Motor neuron (in vitro differentiated cells): ENCODE data around the gene HACD1. TPM values are rescaled to one million over a fixed set of nuclear protein-coding genes. Genes with fewer than 3 reads are reported as not detected.

Experiments used
- ATAC-seq, 8 experiments: fragments of 200-7000 bp; cut with Tn5 transposase; replicated peaks in 6 of 8; 2 replicates each; pipeline ENCODE4 v1.8.0; 2021; ENCODE audit warnings: mild to moderate bottlenecking in 8 of 8, moderate library complexity in 8 of 8
- H3K27ac ChIP-seq, 2 donors: fragments of 250-450 bp; sonication (Bioruptor Pico); 2 replicates each; pipeline ENCODE4 v1.9.0; 2021; ENCODE audit warnings: antibody characterized with exemption in 2 of 2, mild to moderate bottlenecking in 2 of 2, moderate library complexity in 1 of 2
- H3K4me1 ChIP-seq, 2 donors: fragments of 250-450 bp; sonication (Bioruptor Pico); replicated peaks in 1 of 2; 2 replicates each; pipeline ENCODE4 v1.6.1; 2021; ENCODE audit warnings: antibody characterized with exemption in 2 of 2, mild to moderate bottlenecking in 2 of 2, moderate library complexity in 1 of 2
- H3K4me3 ChIP-seq, 5 donors: fragments of 250-450 bp; sonication (Bioruptor Pico); 2 replicates each; pipeline ENCODE4 v1.9.0; 2021; ENCODE audit warnings: antibody characterized with exemption in 5 of 5, mild to moderate bottlenecking in 5 of 5, moderate library complexity in 4 of 5
- WGBS, 10 experiments: fragments of 450-650 bp; shearing (Covaris generic); methylation state at CpG; one replicate each; pipeline ENCODE4 v1.0.0; 2022; 5-methylcytosine and 5-hydroxymethylcytosine counted together
- in situ Hi-C, 9 experiments: fragments of 400-800 bp; cut with MboI; loops; one replicate each; pipeline ENCODE4 v1.15.0; 2021; ENCODE audit warnings: low sequenced_read_pairs in 9 of 9, low pct_unique_long_range_greater_than_20kb in 2 of 9; ENCODE audit not compliant: unreplicated experiment in 9 of 9
- total RNA-seq, 8 experiments: library from RNA; unstranded; fragments of 300-600 nt; gene quantifications; 2 replicates each; pipeline versions ENCODE4 v1.2.3 to v1.2.4, GENCODE V29; 2022

Gene HACD1, protein sequence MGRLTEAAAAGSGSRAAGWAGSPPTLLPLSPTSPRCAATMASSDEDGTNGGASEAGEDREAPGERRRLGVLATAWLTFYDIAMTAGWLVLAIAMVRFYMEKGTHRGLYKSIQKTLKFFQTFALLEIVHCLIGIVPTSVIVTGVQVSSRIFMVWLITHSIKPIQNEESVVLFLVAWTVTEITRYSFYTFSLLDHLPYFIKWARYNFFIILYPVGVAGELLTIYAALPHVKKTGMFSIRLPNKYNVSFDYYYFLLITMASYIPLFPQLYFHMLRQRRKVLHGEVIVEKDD
- 10 to 100 TPM in 1 of 8 experiments, 1 to 10 TPM in 7; 1.3 to 16.0 (median 6.5) TPM for total RNA-seq

DNA sequence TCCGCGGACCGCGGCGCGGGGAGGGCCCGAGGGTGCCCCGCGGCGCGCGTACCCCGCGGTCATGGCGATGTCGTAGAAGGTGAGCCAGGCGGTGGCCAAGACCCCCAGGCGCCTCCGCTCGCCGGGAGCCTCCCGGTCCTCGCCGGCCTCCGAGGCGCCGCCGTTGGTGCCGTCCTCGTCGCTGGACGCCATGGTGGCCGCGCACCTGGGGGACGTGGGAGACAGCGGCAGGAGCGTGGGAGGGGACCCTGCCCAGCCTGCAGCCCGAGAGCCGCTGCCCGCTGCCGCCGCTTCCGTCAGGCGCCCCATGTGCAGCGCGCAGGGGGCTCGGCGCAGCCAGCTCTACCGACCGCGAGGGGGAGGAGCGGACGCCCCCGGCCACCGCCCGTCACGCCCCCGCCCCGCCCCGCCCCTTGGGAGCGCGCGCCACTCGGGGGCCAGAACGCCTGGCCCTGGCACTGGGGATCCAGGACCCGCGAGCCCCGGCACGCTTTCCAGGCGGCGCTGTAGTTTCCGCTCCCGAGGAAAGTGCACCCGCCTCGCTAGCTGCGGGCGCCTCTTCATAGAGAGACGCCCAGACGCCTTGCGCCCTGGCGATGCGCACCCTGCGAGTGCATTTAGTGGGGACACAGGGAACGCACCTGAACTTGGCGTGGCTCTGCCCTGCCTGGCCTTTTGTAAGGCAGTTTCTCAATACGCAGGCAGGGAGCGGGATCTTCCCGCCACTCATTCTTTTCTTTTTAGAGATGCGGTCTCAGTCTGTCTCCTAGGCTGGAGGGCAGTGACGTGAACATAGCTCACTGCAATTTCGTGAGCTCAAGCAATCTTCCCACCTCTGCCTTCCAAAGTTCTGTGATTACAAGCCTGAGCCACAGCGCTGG is at the start of gene HACD1:
HACD1 (minus strand) TSS at position 344 of the 881 bp plus-strand sequence; CDS start at position 309, 35 bp downstream.
- peak within 1 kb of the TSS; percentile 59 to 88 (median 74) for H3K4me3 ChIP-seq
- 0 to 17% (median 0%) methylated on average over 1 to 6 of the region's 92 CpGs; no CpG with 5 or more reads in 5 of the 10 experiments for WGBS, 10 experiments
- peak; percentile 69 to 89 (median 86) for ATAC-seq
- H3K27ac ChIP-seq = peak within 1 kb of the TSS; percentile 0 to 23
- in situ Hi-C loops = loop anchor here in 7 of 9 experiments (10.0 to 25.0 kb wide), 6 partner anchors 118 to 620 kb away; no protein-coding TSS in a partner anchor
- H3K4me1 ChIP-seq = no peaks in the 10 kb centered on the region

DNA sequence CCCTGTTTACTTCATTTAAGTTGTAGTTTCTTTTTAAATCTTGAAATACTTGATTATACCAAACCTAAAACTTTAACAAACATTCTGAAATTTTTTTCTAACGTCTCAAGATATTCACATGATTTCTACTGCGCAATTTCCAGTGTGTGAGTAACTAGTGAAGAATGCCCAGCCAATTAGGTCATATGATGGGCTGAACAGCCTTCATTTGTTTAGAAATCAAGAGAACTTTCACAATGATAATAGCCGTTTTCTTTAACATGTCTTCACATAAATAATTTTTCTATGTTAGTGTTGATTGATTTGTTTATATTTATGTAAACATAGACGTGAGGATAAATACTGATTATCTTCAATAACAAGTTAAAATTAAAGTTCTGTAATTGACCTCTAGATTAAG is 48.6 kb upstream of the HACD1 start:
- H3K4me3 ChIP-seq = no peak overlapping the region
- no peak overlapping the region for H3K27ac ChIP-seq
- in situ Hi-C loops = no loop called here
- WGBS, 10 experiments = 4 to 90% (median 63%) methylated on average over 2 to 4 of the region's 4 CpGs; no CpG with 5 or more reads in 1 of the 10 experiments
- ATAC-seq = peak in 2 of 8 experiments; percentile 94 to 97
- no peaks in the 10 kb centered on the region for H3K4me1 ChIP-seq

DNA sequence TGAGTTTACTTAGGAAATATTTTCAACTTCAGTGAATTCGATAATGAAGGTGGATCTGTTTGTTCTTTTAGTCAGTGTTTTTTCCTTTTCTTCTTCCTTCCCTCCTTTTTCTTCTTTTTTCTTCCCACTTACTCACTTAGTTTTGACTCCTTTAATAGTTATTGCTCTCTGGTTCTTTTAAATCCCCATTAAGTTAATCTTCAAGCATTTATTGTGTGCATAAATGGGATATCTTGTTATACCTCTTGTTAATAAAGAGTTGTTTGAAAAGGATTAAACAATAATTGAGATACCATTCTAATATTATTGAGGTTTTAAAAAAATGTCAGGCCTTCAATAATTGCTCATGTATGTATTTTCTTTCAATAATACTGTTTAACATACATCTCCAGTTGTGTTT is 46.3 kb upstream of the HACD1 start:
- in situ Hi-C loops = no loop called here
- no peak overlapping the region for H3K27ac ChIP-seq
- 58 to 100% (median 100%) methylated on average over 1 of the region's 1 CpG; no CpG with 5 or more reads in 1 of the 10 experiments for WGBS, 10 experiments

DNA sequence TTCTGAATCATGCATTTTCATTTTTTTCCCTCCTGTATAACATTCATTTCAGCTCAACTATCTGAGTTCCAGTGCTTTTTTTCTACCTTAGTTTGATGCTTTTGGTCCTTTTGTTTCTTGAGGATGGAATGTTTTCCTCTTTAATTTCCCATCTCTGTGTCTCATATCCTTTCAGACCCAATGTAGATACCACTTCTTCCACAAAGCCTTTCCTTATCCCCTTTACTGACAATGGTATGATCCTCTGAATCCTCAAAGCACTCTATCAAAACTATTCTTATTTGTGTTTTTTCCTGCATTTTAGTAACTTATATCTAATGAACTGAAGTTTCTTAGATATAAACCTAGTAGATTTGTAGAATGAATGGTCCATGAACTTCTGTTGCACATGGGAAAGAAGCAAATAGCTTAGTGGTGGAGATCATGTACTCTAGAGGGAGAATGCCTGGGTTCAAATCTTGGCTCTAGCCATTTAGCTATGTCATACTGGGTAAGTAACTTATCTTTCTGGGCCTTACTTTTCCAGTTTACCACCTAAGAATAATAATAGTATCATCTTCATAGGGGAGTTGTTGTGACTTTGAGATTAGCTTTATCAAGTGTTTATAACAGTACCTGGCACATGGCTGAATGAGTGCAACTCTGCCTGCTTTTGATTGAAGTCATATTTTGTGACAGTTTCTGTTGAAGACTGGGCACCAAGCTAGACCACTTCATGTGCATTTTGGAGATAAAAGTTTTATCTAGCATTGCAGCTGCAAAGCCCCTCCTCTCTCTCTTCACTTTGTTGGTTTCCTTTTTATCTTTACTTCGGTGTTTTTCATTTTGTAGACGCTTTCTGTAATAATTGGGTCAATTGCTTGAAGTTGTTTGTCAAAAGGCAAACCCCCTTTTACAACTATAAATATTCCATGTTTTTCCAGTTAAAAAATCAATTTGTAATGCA is 45.3 kb upstream of the HACD1 start:
- 90 to 100% (median 96%) methylated on average over 1 to 2 of the region's 2 CpGs for WGBS, 10 experiments
- in situ Hi-C loops = no loop called here
- Histone ChIP-seq H3K27ac (no peak overlapping the region), H3K4me3 (no peak overlapping the region), H3K4me1 (no peaks in the 10 kb centered on the region)
- no peak for ATAC-seq

More for the DNA sequence above, 46.3 kb upstream of the HACD1 start:
- no peak for ATAC-seq
- Histone ChIP-seq H3K4me1 (no peaks in the 10 kb centered on the region), H3K4me3 (no peak overlapping the region)

DNA sequence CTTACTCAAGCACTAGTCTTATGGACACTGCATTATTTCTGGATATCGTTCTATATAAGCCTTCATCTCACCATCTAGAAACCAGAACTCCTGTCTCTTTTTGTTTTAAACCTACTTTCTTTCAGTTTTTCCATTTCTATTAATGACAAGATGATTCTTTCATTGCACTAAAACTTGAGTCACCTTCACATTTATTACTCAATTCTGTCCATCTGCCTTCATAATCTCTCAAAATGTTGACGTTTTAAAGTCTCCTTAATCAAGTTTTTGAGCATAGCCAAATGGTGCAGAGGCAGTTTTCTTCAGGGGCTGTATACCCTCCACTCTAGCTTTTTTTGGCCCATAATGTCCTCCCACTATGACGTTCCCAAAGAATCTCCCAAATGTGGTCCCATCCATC is 44.3 kb upstream of the HACD1 start:
- WGBS, 10 experiments = 72 to 100% (median 93%) methylated on average over 1 to 3 of the region's 3 CpGs
- no peak for ATAC-seq
- Histone ChIP-seq H3K4me1 (no peaks in the 10 kb centered on the region), H3K27ac (no peak overlapping the region), H3K4me3 (no peak overlapping the region)
- in situ Hi-C loops = no loop called here

DNA sequence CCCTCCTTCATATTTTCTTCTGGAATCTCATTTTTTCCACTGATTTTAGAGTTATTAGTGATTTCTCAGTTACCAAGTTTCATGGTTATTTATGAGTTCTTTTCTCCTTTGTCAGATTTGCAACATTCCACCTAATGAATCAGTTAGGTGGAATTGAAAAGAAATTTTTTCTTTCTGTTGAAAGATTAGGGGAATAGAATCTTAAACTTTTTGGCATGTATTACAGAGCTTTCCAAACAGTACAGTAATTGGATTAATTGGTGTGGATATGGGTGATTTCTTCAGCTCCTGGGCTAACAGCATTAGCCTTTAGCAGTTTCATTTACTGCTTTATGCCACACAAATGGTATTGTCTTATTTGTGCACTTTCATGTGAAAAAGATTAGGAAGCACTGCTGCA is 43.7 kb upstream of the HACD1 start:
- Histone ChIP-seq H3K27ac (no peak overlapping the region), H3K4me3 (no peak overlapping the region), H3K4me1 (no peaks in the 10 kb centered on the region)
- no peak for ATAC-seq
- in situ Hi-C loops = no loop called here

DNA sequence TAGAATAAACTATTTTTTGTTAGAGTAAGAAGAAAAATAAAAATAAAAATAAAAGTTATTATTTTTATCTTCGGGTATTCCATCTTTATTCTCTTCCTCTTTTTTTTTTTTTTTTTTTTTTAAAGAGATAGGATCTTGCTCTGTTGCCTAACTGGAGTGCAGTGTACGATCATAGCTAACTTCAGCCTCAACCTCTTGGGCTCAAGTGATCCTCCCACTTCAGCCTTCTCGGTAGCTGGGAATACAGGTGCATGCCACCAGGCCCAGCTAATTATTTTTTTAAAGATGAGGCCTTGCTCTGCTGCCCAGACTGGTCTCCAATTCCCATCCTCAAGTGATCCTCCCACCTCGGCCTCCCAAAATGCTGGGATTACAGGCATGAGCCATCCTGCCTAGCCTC is 42.2 kb upstream of the HACD1 start:
- ATAC-seq = no peak
- Histone ChIP-seq H3K4me3 (no peak overlapping the region), H3K27ac (no peak overlapping the region), H3K4me1 (no peaks in the 10 kb centered on the region)
- WGBS, 10 experiments = 91 to 100% (median 94%) methylated on average over 2 to 4 of the region's 4 CpGs; no CpG with 5 or more reads in 1 of the 10 experiments
- in situ Hi-C loops = no loop called here

DNA sequence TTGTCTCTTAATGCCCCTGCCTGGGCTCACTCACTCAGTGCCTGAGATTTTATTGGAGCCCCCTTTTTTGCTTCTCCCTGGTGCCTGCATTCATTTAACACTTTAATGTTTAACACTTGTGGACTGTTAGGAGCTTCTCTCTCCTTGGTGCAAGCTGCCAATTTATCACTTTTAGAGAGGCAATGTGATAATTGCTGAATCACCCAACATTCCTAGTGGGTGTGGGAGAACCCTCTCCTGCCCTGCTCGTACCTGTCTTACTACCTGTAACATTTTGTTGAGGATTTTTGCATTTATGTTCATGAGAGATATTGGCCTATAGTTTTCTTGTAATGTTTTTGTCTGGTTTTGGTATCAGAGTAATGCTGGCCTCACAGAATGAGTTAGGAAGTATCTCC is 39.9 kb upstream of the HACD1 start:
- 43 to 100% (median 83%) methylated on average over 1 of the region's 1 CpG; no CpG with 5 or more reads in 3 of the 10 experiments for WGBS, 10 experiments
- H3K4me1 ChIP-seq = no peaks in the 10 kb centered on the region
- no peak overlapping the region for H3K27ac ChIP-seq
- in situ Hi-C loops = no loop called here
- no peak for ATAC-seq
- H3K4me3 ChIP-seq = no peak overlapping the region

DNA sequence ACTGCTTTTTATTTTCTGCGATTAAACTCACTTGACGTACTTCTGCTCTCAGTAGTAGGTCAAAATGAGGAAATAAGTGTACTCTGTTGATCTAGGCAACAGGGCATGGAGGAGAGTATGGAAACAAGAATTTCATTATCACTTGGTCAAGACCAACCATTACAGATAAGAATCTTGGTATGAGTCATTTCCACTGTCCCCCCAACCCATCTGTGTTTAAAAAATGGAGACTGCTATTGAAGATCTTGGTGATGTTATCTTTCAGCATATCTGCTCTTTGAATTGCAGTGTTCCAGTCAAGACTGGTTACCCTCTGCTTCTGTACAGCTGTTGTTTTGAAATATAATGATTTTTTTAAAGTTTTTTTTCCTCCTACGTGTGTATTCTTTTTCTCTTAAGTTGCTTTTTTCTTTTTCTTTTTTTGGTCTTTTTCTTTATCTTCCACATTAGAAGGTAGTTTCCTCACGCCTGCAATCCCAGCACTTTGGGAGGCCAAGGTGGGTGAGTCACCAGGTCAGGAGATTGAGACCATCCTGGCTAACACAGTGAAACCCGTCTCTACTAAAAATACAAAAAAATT is 38.5 kb upstream of the HACD1 start:
- in situ Hi-C loops = no loop called here
- WGBS, 10 experiments = 67 to 100% (median 94%) methylated on average over 2 to 5 of the region's 5 CpGs; no CpG with 5 or more reads in 1 of the 10 experiments
- peaks cover 0 to 4% of the 10 kb centered on the region in 2 donors for H3K4me1 ChIP-seq
- H3K27ac ChIP-seq = no peak overlapping the region
- H3K4me3 ChIP-seq = no peak overlapping the region
- ATAC-seq = peak in 1 of 8 experiments; percentile 36

DNA sequence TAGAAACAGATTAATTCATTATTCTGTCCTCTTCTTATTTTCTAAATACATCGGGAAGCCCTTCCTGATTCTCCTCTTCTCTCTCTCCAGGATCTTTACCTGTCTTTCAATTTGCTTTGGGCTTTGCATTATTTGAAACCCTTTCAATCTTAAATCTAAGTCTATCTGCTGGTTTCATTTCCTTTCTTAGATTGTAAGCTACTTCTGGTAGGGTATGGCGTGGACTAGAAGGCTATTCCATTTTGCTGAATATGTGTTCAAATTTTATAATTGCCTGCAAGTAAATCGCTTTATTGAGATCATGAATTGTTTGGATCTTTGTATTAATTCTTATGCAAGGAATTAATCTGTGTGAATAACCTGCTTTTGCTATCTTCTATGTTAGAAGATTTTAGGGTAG is 37.8 kb upstream of the HACD1 start:
- Histone ChIP-seq H3K27ac (no peak overlapping the region), H3K4me3 (no peak overlapping the region), H3K4me1 (peaks cover 0 to 4% of the 10 kb centered on the region in 2 donors)
- in situ Hi-C loops = no loop called here
- ATAC-seq = no peak
- 67 to 100% (median 95%) methylated on average over 2 to 3 of the region's 3 CpGs for WGBS, 10 experiments

DNA sequence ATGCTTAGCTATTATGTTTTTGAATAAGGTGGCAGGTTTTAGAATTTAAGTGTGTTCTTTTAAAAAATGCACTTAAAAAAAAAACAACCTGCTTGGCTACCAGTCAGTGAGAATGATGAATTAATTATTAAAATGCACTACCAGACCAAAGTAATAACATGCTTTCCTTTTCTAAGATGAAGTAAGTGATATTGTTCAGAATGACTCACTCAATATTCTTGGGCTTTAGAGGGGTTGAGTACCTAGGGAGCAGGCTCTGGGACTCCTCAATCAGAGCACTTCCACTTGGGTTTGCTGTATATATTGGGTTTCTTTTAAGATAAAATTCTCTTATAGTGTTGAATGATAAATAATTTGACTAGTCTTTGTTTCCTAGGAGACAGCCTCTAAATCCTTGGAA is 35.4 kb upstream of the HACD1 start:
- peak in 2 of 8 experiments; percentile 38 to 56 for ATAC-seq
- in situ Hi-C loops = no loop called here

DNA sequence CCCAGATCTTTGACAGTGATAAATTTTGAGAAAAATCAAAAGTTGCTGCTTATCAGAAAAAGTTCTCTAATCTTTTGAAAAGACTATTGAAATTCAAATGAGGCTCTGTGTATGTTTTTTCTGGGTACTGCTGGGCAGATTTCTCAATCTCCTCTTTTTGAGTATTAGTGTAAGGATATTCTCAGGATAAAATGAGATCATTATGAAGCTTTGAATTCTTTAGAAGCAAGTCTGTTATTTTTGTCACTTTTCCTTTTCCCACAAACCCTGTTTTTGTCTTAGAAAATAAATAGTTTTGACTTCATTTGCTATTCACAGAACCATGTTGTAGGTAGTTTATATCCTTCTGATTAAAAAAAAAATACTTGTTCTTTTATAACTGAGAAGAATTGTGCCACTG is 34.7 kb upstream of the HACD1 start:
- ATAC-seq = no peak
- Histone ChIP-seq H3K27ac (no peak overlapping the region), H3K4me3 (no peak overlapping the region), H3K4me1 (peaks cover 0 to 4% of the 10 kb centered on the region in 2 donors)
- in situ Hi-C loops = no loop called here

More for the DNA sequence above, 35.4 kb upstream of the HACD1 start:
- Histone ChIP-seq H3K27ac (no peak overlapping the region), H3K4me3 (no peak overlapping the region), H3K4me1 (peaks cover 0 to 4% of the 10 kb centered on the region in 2 donors)
